HCT116 (cell line): ENCODE measurements around the gene NR6A1.

Source experiments
- ATF3 ChIP-seq: IDR thresholded peaks from 2 replicates; pipeline ENCODE4 v1.6.1; 2012
- CEBPB ChIP-seq: IDR thresholded peaks from 2 replicates; pipeline ENCODE4 v1.6.1; 2012; ENCODE audit warnings: low read depth
- CTCF ChIP-seq, 3 experiments: fragments of 200-600 bp in 1 of 3; sonication (generic) in 1 of 3; IDR thresholded peaks in 2 of 3; conservative IDR thresholded peaks in 1 of 3; 2 replicates each; pipeline ENCODE4 v1.5.1; 2012 to 2017; ENCODE audit warnings: low read depth in 2 of 3, low read length in 2 of 3, antibody characterized with exemption in 1 of 3, borderline replicate concordance in 1 of 3, control low read depth in 1 of 3, mild to moderate bottlenecking in 1 of 3, mixed read lengths in 1 of 3, mixed run types in 1 of 3, moderate library complexity in 1 of 3; ENCODE audit not compliant: insufficient read depth in 1 of 3
- EGR1 ChIP-seq: IDR thresholded peaks from 2 replicates; pipeline ENCODE4 v1.6.1; 2012; ENCODE audit warnings: low read depth
- EZH2 ChIP-seq: fragments of 200-600 bp; sonication (generic); IDR thresholded peaks from 2 replicates; pipeline ENCODE4 v1.6.1; 2017; ENCODE audit warnings: antibody characterized with exemption, mixed run types
- EZH2phosphoT487 ChIP-seq: fragments of 200-600 bp; IDR thresholded peaks from 2 replicates; pipeline ENCODE4 v1.6.1; 2018; ENCODE audit warnings: antibody characterized with exemption, borderline replicate concordance
- POLR2A ChIP-seq: IDR thresholded peaks from 2 replicates; pipeline ENCODE4 v1.7.0; 2011; ENCODE audit warnings: borderline replicate concordance; ENCODE audit not compliant: insufficient read depth, insufficient read length; ENCODE audit errors: extremely low read depth
- POLR2AphosphoS5 ChIP-seq: IDR thresholded peaks from 2 replicates; pipeline ENCODE4 v1.6.1; 2011; ENCODE audit warnings: mild to moderate bottlenecking, low read depth, low read length, moderate library complexity
- RAD21 ChIP-seq: IDR thresholded peaks from 2 replicates; pipeline ENCODE4 v1.6.1; 2012; ENCODE audit warnings: low read depth, mild to moderate bottlenecking
- REST ChIP-seq: IDR thresholded peaks from 2 replicates; pipeline ENCODE4 v1.6.1; 2012; ENCODE audit warnings: low read depth
- SP1 ChIP-seq: IDR thresholded peaks from 2 replicates; pipeline ENCODE4 v1.6.1; 2012; ENCODE audit warnings: low read depth
- SRF ChIP-seq: IDR thresholded peaks from 2 replicates; pipeline ENCODE4 v1.6.1; 2012; ENCODE audit warnings: low read depth
- ZBTB33 ChIP-seq: IDR thresholded peaks from 2 replicates; pipeline ENCODE4 v1.6.1; 2011; ENCODE audit warnings: mild to moderate bottlenecking, low read length, moderate library complexity; ENCODE audit not compliant: insufficient replicate concordance; ENCODE audit errors: extremely low read depth
- ZFX ChIP-seq: fragments of 450-650 bp; IDR thresholded peaks from 2 replicates; pipeline ENCODE4 v1.6.1; 2017

- no peak for TF ChIP-seq CTCF (IDR thresholded peaks at IDR 0.05 in 2 of 3, conservative IDR thresholded peaks at IDR 0.05 in 1 of 3; ENCODE audit: borderline replicate concordance in 1 of 3, insufficient read depth in 1 of 3, low read depth in 2 of 3, low read length in 2 of 3)
- no peak for TF ChIP-seq EZH2
- TF ChIP-seq ZFX: no peak
- TF ChIP-seq POLR2AphosphoS5: no peak
- no peak for TF ChIP-seq RAD21
- TF ChIP-seq SP1: no peak
- TF ChIP-seq CEBPB: no peak
- TF ChIP-seq ZBTB33: no peak
- no peak for TF ChIP-seq SRF
- no peak for TF ChIP-seq POLR2A
- no peak for TF ChIP-seq REST
- TF ChIP-seq EGR1: no peak
- TF ChIP-seq ATF3: no peak
- no peak for TF ChIP-seq EZH2phosphoT487
Observed at GRCh38 chr9:124479371-124479770, 291.7 kb downstream of the NR6A1 start.
